HEK293 (cell line): ENCODE data around the gene CDNF.

Source experiments
- BCL11A ChIP-seq: fragments of 450-650 bp; formaldehyde crosslinking; IDR thresholded peaks from 2 replicates; pipeline ENCODE4 v1.5.1; 2016; ENCODE audit warnings: low read depth, missing biosample characterization, missing genetic modification characterization
- BCL6B ChIP-seq: fragments of 450-650 bp; formaldehyde crosslinking; IDR thresholded peaks from 2 replicates; pipeline ENCODE4 v1.5.1; 2017; ENCODE audit warnings: missing biosample characterization, missing genetic modification characterization
- CTCF ChIP-seq: fragments of 450-650 bp; formaldehyde crosslinking; IDR thresholded peaks from 2 replicates; pipeline ENCODE4 v1.5.1; 2016; ENCODE audit warnings: missing biosample characterization, missing genetic modification characterization
- INSM2 ChIP-seq: fragments of 450-650 bp; formaldehyde crosslinking; IDR thresholded peaks from 2 replicates; pipeline ENCODE4 v1.5.1; 2016; ENCODE audit warnings: missing biosample characterization, missing genetic modification characterization
- KLF7 ChIP-seq: fragments of 450-650 bp; formaldehyde crosslinking; IDR thresholded peaks from 2 replicates; pipeline ENCODE4 v1.5.1; 2016; ENCODE audit warnings: missing biosample characterization, missing genetic modification characterization, borderline replicate concordance
- MYNN ChIP-seq: fragments of 450-650 bp; formaldehyde crosslinking; IDR thresholded peaks from 2 replicates; pipeline ENCODE4 v1.5.1; 2016; ENCODE audit warnings: missing biosample characterization, missing genetic modification characterization, borderline replicate concordance
- SP3 ChIP-seq: fragments of 450-650 bp; formaldehyde crosslinking; IDR thresholded peaks from 2 replicates; pipeline ENCODE4 v1.5.1; 2016; ENCODE audit warnings: missing biosample characterization, missing genetic modification characterization
- ZBTB48 ChIP-seq: fragments of 450-650 bp; formaldehyde crosslinking; IDR thresholded peaks from 2 replicates; pipeline ENCODE4 v1.5.1; 2016; ENCODE audit warnings: missing biosample characterization, missing genetic modification characterization
- ZEB2 ChIP-seq: fragments of 450-650 bp; formaldehyde crosslinking; IDR thresholded peaks from 2 replicates; pipeline ENCODE4 v1.5.1; 2016; ENCODE audit warnings: missing biosample characterization, missing genetic modification characterization
- ZNF155 ChIP-seq: fragments of 450-650 bp; formaldehyde crosslinking; IDR thresholded peaks from 2 replicates; pipeline ENCODE4 v1.5.1; 2016; ENCODE audit warnings: missing biosample characterization, missing genetic modification characterization
- ZNF157 ChIP-seq: fragments of 450-650 bp; formaldehyde crosslinking; IDR thresholded peaks from 2 replicates; pipeline ENCODE4 v1.5.1; 2016; ENCODE audit warnings: missing biosample characterization, missing genetic modification characterization
- ZNF18 ChIP-seq: fragments of 450-650 bp; formaldehyde crosslinking; IDR thresholded peaks from 2 replicates; pipeline ENCODE4 v1.5.1; 2016; ENCODE audit warnings: missing biosample characterization, missing genetic modification characterization
- ZNF214 ChIP-seq: fragments of 450-650 bp; formaldehyde crosslinking; IDR thresholded peaks from 2 replicates; pipeline ENCODE4 v1.5.1; 2017; ENCODE audit warnings: missing biosample characterization, mild to moderate bottlenecking, missing genetic modification characterization, borderline replicate concordance
- ZNF266 ChIP-seq: fragments of 450-650 bp; formaldehyde crosslinking; IDR thresholded peaks from 2 replicates; pipeline ENCODE4 v1.5.1; 2016; ENCODE audit warnings: missing biosample characterization, missing genetic modification characterization, low read depth
- ZNF280C ChIP-seq: fragments of 450-650 bp; formaldehyde crosslinking; IDR thresholded peaks from 2 replicates; pipeline ENCODE4 v1.5.1; 2016; ENCODE audit warnings: missing biosample characterization, missing genetic modification characterization
- ZNF366 ChIP-seq: fragments of 450-650 bp; formaldehyde crosslinking; conservative IDR thresholded peaks from 2 replicates; pipeline ENCODE4 v1.5.1; 2016; ENCODE audit warnings: missing biosample characterization, missing genetic modification characterization
- ZNF48 ChIP-seq: fragments of 450-650 bp; formaldehyde crosslinking; IDR thresholded peaks from 2 replicates; pipeline ENCODE4 v1.5.1; 2016; ENCODE audit warnings: missing biosample characterization, missing genetic modification characterization
- ZNF521 ChIP-seq: fragments of 450-650 bp; formaldehyde crosslinking; IDR thresholded peaks from 2 replicates; pipeline ENCODE4 v1.5.1; 2017; ENCODE audit warnings: missing biosample characterization, mild to moderate bottlenecking, missing genetic modification characterization
- ZNF624 ChIP-seq: fragments of 450-650 bp; formaldehyde crosslinking; IDR thresholded peaks from 2 replicates; pipeline ENCODE4 v1.5.1; 2017; ENCODE audit warnings: missing biosample characterization, missing genetic modification characterization
- ZNF658 ChIP-seq: fragments of 450-650 bp; formaldehyde crosslinking; IDR thresholded peaks from 2 replicates; pipeline ENCODE4; 2016; ENCODE audit warnings: missing biosample characterization, missing genetic modification characterization
- TF ChIP-seq, protein P1 (sequence below): fragments of 450-650 bp; IDR thresholded peaks from 2 replicates; pipeline ENCODE4 v1.5.1; 2018; ENCODE audit warnings: missing biosample characterization, missing genetic modification characterization
- TF ChIP-seq, protein P2 (sequence below): sonication (generic); formaldehyde crosslinking; IDR thresholded peaks from 2 replicates; pipeline ENCODE4 v1.8.1; 2022; ENCODE audit warnings: mild to moderate bottlenecking, moderate library complexity, missing genetic modification reagents
- TF ChIP-seq, protein P3 (sequence below): IDR thresholded peaks from 2 replicates; pipeline ENCODE4 v1.6.1; 2011; ENCODE audit warnings: mild to moderate bottlenecking, low read depth, low read length, borderline replicate concordance
- TF ChIP-seq, protein P4 (sequence below): fragments of 450-650 bp; IDR thresholded peaks from 2 replicates; pipeline ENCODE4 v1.5.1; 2018; ENCODE audit warnings: missing biosample characterization, mild to moderate bottlenecking, missing genetic modification characterization

The CDNF gene

GRCh38 chr10:14878266-14879123 is 40.7 kb upstream of the CDNF start, which contains the start of gene SUV39H2 (continued):
- TF ChIP-seq ZNF214 (tag by site-specific recombination) = no peak
- TF ChIP-seq ZNF280C (tag by site-specific recombination) = no peak
- TF ChIP-seq SP3 (tag by site-specific recombination) = peak; percentile 32; the same call in 1 of the 2 replicates
- peak; percentile 87; the same call in 1 of the 2 replicates for TF ChIP-seq ZEB2 (tag by site-specific recombination)
- TF ChIP-seq, protein P1, sequence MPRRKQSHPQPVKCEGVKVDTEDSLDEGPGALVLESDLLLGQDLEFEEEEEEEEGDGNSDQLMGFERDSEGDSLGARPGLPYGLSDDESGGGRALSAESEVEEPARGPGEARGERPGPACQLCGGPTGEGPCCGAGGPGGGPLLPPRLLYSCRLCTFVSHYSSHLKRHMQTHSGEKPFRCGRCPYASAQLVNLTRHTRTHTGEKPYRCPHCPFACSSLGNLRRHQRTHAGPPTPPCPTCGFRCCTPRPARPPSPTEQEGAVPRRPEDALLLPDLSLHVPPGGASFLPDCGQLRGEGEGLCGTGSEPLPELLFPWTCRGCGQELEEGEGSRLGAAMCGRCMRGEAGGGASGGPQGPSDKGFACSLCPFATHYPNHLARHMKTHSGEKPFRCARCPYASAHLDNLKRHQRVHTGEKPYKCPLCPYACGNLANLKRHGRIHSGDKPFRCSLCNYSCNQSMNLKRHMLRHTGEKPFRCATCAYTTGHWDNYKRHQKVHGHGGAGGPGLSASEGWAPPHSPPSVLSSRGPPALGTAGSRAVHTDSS = no peak
- no peak for TF ChIP-seq MYNN (tag by site-specific recombination)
- TF ChIP-seq, protein P2, sequence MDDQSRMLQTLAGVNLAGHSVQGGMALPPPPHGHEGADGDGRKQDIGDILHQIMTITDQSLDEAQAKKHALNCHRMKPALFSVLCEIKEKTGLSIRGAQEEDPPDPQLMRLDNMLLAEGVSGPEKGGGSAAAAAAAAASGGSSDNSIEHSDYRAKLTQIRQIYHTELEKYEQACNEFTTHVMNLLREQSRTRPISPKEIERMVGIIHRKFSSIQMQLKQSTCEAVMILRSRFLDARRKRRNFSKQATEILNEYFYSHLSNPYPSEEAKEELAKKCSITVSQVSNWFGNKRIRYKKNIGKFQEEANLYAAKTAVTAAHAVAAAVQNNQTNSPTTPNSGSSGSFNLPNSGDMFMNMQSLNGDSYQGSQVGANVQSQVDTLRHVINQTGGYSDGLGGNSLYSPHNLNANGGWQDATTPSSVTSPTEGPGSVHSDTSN (CRISPR knock-in tag) = no peak; the same call in 1 of the 2 replicates
- TF ChIP-seq ZNF155 (tag by site-specific recombination) = no peak
- TF ChIP-seq CTCF (tag by site-specific recombination) = no peak
- TF ChIP-seq, protein P3, sequence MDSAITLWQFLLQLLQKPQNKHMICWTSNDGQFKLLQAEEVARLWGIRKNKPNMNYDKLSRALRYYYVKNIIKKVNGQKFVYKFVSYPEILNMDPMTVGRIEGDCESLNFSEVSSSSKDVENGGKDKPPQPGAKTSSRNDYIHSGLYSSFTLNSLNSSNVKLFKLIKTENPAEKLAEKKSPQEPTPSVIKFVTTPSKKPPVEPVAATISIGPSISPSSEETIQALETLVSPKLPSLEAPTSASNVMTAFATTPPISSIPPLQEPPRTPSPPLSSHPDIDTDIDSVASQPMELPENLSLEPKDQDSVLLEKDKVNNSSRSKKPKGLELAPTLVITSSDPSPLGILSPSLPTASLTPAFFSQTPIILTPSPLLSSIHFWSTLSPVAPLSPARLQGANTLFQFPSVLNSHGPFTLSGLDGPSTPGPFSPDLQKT = no peak
- TF ChIP-seq, protein P4, sequence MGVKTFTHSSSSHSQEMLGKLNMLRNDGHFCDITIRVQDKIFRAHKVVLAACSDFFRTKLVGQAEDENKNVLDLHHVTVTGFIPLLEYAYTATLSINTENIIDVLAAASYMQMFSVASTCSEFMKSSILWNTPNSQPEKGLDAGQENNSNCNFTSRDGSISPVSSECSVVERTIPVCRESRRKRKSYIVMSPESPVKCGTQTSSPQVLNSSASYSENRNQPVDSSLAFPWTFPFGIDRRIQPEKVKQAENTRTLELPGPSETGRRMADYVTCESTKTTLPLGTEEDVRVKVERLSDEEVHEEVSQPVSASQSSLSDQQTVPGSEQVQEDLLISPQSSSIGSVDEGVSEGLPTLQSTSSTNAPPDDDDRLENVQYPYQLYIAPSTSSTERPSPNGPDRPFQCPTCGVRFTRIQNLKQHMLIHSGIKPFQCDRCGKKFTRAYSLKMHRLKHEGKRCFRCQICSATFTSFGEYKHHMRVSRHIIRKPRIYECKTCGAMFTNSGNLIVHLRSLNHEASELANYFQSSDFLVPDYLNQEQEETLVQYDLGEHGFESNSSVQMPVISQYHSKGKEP = no peak
- no peak for TF ChIP-seq INSM2 (tag by site-specific recombination)
- TF ChIP-seq ZBTB48 (tag by site-specific recombination) = no peak
- peak; percentile 57; the same call in 1 of the 2 replicates for TF ChIP-seq BCL11A (tag by site-specific recombination)
- no peak for TF ChIP-seq ZNF48
- TF ChIP-seq BCL6B (tag by site-specific recombination) = no peak
- peak; percentile 81; the same call in 1 of the 2 replicates for TF ChIP-seq KLF7 (tag by site-specific recombination)
- TF ChIP-seq ZNF18 (tag by site-specific recombination) = no peak
- TF ChIP-seq ZNF157 (tag by site-specific recombination) = no peak
- no peak for TF ChIP-seq ZNF366 (tag by site-specific recombination)
- TF ChIP-seq ZNF658 (tag by site-specific recombination) = no peak
- no peak for TF ChIP-seq ZNF624 (tag by site-specific recombination)
- no peak for TF ChIP-seq ZNF521 (tag by site-specific recombination)
- no peak for TF ChIP-seq ZNF266
